Astrocyte of the spinal cord (primary cell): ENCODE measurements around the gene EGF.

Experiments used
- DNase-seq: peaks from one replicate; pipeline ENCODE4 v3.0.0; 2011; ENCODE audit warnings: low read depth, low spot score
- H3K4me3 ChIP-seq: 2 replicates; pipeline ENCODE4 v1.5.1; 2011; ENCODE audit warnings: low read depth, mild to moderate bottlenecking, low read length, moderate library complexity
- CTCF ChIP-seq: IDR thresholded peaks from 2 replicates; pipeline ENCODE4 v1.5.1; 2012; ENCODE audit warnings: low read depth, mild to moderate bottlenecking, low read length, inconsistent platforms
- in situ Hi-C: cut with HindIII; loops from 2 replicates; pipeline ENCODE4 v1.10.0; 2017; ENCODE audit warnings: low sequenced_read_pairs

The EGF gene

GRCh38 chr4:109985993-109986974 lies 73.6 kb downstream of the EGF start:
- in situ Hi-C loops = no loop called here
- no peak for TF ChIP-seq CTCF
- no peak overlapping the region for H3K4me3 ChIP-seq
- no peak for DNase-seq

GRCh38 chr4:109989044-109989443 lies 76.4 kb downstream of the EGF start:
- no peak for TF ChIP-seq CTCF
- in situ Hi-C loops = no loop called here
- H3K4me3 ChIP-seq = no peak overlapping the region
- DNase-seq = no peak

GRCh38 chr4:109989618-109990017 lies 76.9 kb downstream of the EGF start:
- in situ Hi-C loops = no loop called here
- H3K4me3 ChIP-seq = no peak overlapping the region
- no peak for DNase-seq
- no peak for TF ChIP-seq CTCF

GRCh38 chr4:109990261-109991257 lies 77.9 kb downstream of the EGF start:
- no peak for DNase-seq
- in situ Hi-C loops = no loop called here
- no peak overlapping the region for H3K4me3 ChIP-seq
- TF ChIP-seq CTCF = no peak

- in situ Hi-C loops = no loop called here
- DNase-seq = no peak
- no peak for TF ChIP-seq CTCF
- H3K4me3 ChIP-seq = no peak overlapping the region
Observed at GRCh38 chr4:109993116-109993515, 80.4 kb downstream of the EGF start.

- H3K4me3 ChIP-seq = no peak overlapping the region
- DNase-seq = no peak
- no peak for TF ChIP-seq CTCF
- in situ Hi-C loops = no loop called here
Observed at GRCh38 chr4:109994415-109994827, 81.7 kb downstream of the EGF start.
